T-helper 2 cell treated with Interferon-gamma antibody and Interleukin-4, amounts not matched to agents 5 μg/mL and 100 μg/mL, for 36 hours (primary cell): ENCODE data around the gene PRR27.
"Not testable (repeated sequence)": the region's sequence is repeated elsewhere in the genome, so short reads cannot be mapped to it uniquely, and the experiment has no call there.

Source experiments
- DNase-seq: peaks from one replicate; pipeline ENCODE4 v3.0.0; 2021; ENCODE audit warnings: low spot score
- H3K27ac Mint-ChIP-seq: one replicate; pipeline ENCODE4 v1.8.0; 2021; ENCODE audit warnings: mild to moderate bottlenecking, mixed read lengths
- H3K27me3 Mint-ChIP-seq: one replicate; pipeline ENCODE4 v1.8.0; 2021; ENCODE audit warnings: low read depth, mixed read lengths
- H3K36me3 Mint-ChIP-seq: one replicate; pipeline ENCODE4 v1.8.0; 2021; ENCODE audit warnings: low read depth, mixed read lengths
- H3K4me1 Mint-ChIP-seq: one replicate; pipeline ENCODE4 v1.8.0; 2021; ENCODE audit warnings: low read depth, mixed read lengths
- H3K4me3 Mint-ChIP-seq: one replicate; pipeline ENCODE4 v1.8.0; 2022; ENCODE audit warnings: mild to moderate bottlenecking, moderate library complexity, mixed read lengths
- H3K9me3 Mint-ChIP-seq: one replicate; pipeline ENCODE4 v1.8.0; 2021; ENCODE audit warnings: mixed read lengths

Gene PRR27

DNA sequence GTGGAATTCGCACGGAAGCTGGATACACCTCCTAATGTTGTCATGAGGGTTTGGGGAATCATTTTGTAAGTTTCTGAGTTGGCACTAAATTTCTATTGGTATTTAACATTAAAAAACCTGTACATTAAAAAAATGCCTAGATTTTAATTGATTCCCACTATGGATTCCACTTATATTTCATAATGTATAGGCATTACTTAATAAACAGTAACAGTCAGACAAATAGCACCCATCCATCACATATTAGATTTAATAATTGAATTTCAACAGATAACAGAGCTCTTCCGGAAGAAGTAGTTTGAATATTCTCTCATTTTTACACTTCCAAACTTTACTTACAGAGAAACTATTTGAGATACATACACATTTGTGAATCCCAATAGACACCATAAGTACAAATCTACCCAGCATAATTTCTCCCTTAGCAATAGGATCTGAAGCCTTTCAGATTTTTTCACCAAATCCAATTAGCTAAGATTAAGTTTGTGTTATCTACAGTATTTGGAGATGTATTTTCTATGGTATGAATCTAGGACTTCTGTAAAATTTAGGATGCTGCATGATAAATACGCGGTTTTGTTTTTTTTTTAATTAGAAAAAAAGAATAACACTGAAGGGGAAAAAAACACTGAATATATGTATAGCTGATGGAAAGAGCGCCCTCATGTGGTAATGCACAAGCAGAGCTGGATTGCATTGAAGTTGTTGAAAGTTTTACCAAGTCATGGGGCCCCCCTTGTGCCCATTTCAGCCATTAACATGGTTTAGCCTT, 29.3 kb downstream of the PRR27 start:
- DNase-seq: no peak
- no peak overlapping the region for H3K4me3 Mint-ChIP-seq
- H3K36me3 Mint-ChIP-seq: no peaks in the 10 kb centered on the region
- no peaks in the 10 kb centered on the region for H3K27me3 Mint-ChIP-seq
- no peak overlapping the region for H3K27ac Mint-ChIP-seq
- H3K4me1 Mint-ChIP-seq: no peaks in the 10 kb centered on the region
- H3K9me3 Mint-ChIP-seq: no peaks in the 10 kb centered on the region

DNA sequence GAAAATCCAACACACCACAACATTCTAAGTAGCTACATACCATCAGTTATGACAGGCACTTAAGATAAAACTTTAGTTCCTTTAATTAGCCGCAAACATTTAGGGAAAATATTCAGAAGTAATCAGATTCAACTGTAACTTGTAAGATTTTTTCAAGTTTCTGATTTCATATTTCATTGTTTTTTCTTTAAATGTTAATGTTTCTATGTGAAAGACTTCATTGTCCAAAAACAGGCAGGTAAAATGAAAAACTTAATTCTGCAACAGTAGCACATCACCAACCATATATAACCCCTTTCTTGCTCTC, 29.9 kb downstream of the PRR27 start:
- Mint-ChIP-seq H3K4me3 (no peak overlapping the region), H3K36me3 (no peaks in the 10 kb centered on the region), H3K9me3 (no peaks in the 10 kb centered on the region), H3K4me1 (no peaks in the 10 kb centered on the region), H3K27me3 (no peaks in the 10 kb centered on the region), H3K27ac (no peak overlapping the region)
- DNase-seq: no peak

GRCh38 chr4:70187216-70187615, 33.2 kb downstream of the PRR27 start:
- no peak overlapping the region for H3K27ac Mint-ChIP-seq
- H3K27me3 Mint-ChIP-seq: no peaks in the 10 kb centered on the region
- no peak overlapping the region for H3K4me3 Mint-ChIP-seq
- H3K4me1 Mint-ChIP-seq: no peaks in the 10 kb centered on the region
- no peak for DNase-seq
- H3K36me3 Mint-ChIP-seq: no peaks in the 10 kb centered on the region
- no peaks in the 10 kb centered on the region for H3K9me3 Mint-ChIP-seq

DNA sequence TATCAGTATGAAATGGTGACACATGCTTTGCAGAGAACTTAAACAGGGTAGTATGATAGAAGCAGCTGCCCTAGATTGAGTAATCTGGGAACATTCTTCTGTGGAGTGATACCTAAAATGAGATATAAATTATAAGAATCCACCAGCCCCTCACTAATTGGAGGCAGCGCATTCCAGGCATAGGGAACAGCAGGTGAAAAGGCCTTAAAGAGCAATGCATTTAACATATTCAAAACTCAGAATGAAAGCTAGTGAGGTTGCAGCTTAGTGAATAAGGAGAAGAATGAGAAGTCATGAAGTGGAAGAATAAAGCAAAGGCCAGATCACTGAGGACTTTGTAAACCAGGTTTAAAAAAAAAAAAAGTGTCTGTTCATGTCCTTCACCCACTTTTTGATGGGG, 36.5 kb downstream of the PRR27 start:
- Mint-ChIP-seq H3K36me3 (no peaks in the 10 kb centered on the region), H3K4me1 (no peaks in the 10 kb centered on the region), H3K27me3 (no peaks in the 10 kb centered on the region), H3K9me3 (no peaks in the 10 kb centered on the region), H3K27ac (no peak overlapping the region), H3K4me3 (no peak overlapping the region)
- no peak for DNase-seq

DNA sequence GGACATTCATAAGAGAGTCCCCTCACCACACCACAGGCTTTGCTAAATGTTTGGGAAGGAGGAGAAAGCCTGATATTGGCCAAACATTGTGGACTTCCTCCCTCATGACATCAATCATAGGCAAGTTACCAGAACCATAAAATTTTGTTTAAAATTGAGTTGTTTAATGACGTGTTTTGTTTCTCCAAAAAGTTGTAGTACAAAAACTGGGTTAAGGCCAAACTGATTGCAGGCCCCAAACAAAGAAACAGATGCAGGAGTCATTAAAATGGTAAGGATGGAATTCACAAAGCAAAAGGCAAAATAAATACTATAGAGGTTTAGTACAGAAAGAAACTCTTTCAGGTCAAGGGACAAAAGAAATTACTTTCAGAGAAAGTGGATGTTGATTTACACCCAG, 37.6 kb downstream of the PRR27 start:
- no peak for DNase-seq
- Mint-ChIP-seq H3K36me3 (no peaks in the 10 kb centered on the region), H3K4me3 (no peak overlapping the region), H3K27me3 (no peaks in the 10 kb centered on the region), H3K27ac (no peak overlapping the region), H3K9me3 (no peaks in the 10 kb centered on the region), H3K4me1 (no peaks in the 10 kb centered on the region)

- H3K27me3 Mint-ChIP-seq: no peaks in the 10 kb centered on the region
- no peaks in the 10 kb centered on the region for H3K4me1 Mint-ChIP-seq
- H3K4me3 Mint-ChIP-seq: no peak overlapping the region
- no peaks in the 10 kb centered on the region for H3K9me3 Mint-ChIP-seq
- H3K27ac Mint-ChIP-seq: no peak overlapping the region
- H3K36me3 Mint-ChIP-seq: no peaks in the 10 kb centered on the region
- DNase-seq: no peak
Observed at GRCh38 chr4:70192895-70193294, 38.9 kb downstream of the PRR27 start.

GRCh38 chr4:70195425-70195824, 41.4 kb downstream of the PRR27 start, which contains the start of gene ODAM:
Gene ODAM (plus strand): TSS chr4:70195725. CDS start chr4:70196544, 819 bp downstream.
- Mint-ChIP-seq H3K27me3 (no peaks in the 10 kb centered on the region), H3K9me3 (no peaks in the 10 kb centered on the region), H3K4me3 (no peak within 1 kb of the TSS), H3K36me3 (no peaks in the 10 kb centered on the region), H3K27ac (no peak within 1 kb of the TSS), H3K4me1 (no peaks in the 10 kb centered on the region)
- DNase-seq: no peak

GRCh38 chr4:70196857-70197256, 42.8 kb downstream of the PRR27 start:
- H3K27me3 Mint-ChIP-seq: no peaks in the 10 kb centered on the region
- no peaks in the 10 kb centered on the region for H3K36me3 Mint-ChIP-seq
- no peaks in the 10 kb centered on the region for H3K9me3 Mint-ChIP-seq
- no peak overlapping the region for H3K4me3 Mint-ChIP-seq
- no peaks in the 10 kb centered on the region for H3K4me1 Mint-ChIP-seq
- no peak for DNase-seq
- no peak overlapping the region for H3K27ac Mint-ChIP-seq

- no peak for DNase-seq
- Mint-ChIP-seq H3K9me3 (no peaks in the 10 kb centered on the region), H3K27ac (no peak overlapping the region), H3K4me1 (no peaks in the 10 kb centered on the region), H3K4me3 (no peak overlapping the region), H3K27me3 (no peaks in the 10 kb centered on the region), H3K36me3 (no peaks in the 10 kb centered on the region)
Observed at GRCh38 chr4:70197842-70198241, 43.8 kb downstream of the PRR27 start.

GRCh38 chr4:70203601-70204000, 49.6 kb downstream of the PRR27 start:
- Mint-ChIP-seq H3K36me3 (no peaks in the 10 kb centered on the region), H3K9me3 (no peaks in the 10 kb centered on the region), H3K4me3 (no peak overlapping the region), H3K4me1 (no peaks in the 10 kb centered on the region), H3K27ac (no peak overlapping the region), H3K27me3 (no peaks in the 10 kb centered on the region)
- no peak for DNase-seq

DNA sequence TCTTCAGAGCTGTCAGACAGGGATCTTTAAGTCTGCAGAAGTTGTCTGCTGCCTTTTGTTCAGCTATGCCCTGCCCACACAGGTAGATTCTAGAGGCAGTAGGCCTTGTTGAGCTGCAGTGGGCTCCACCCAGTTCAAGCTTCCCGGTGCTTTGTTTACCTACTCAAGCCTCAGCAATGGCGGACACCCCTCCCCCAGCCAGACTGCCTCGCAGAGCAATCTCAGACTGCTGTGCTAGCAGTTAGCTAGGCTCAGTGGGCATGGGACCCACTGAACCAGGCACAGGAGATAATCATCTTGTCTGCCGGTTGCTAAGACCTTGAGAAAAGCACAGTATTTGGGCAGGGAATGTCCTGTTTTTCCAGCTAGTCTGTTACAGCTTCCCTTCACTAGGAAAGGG, 58.7 kb downstream of the PRR27 start:
- not testable (repeated sequence) for H3K4me3 Mint-ChIP-seq, H3K36me3 Mint-ChIP-seq, H3K9me3 Mint-ChIP-seq

More for the DNA sequence above, 58.7 kb downstream of the PRR27 start:
- not testable (repeated sequence) for DNase-seq, H3K4me1 Mint-ChIP-seq, H3K27ac Mint-ChIP-seq, H3K27me3 Mint-ChIP-seq
